Measurements from ENCODE around the gene BAG5.

BAG5 gene

DNA sequence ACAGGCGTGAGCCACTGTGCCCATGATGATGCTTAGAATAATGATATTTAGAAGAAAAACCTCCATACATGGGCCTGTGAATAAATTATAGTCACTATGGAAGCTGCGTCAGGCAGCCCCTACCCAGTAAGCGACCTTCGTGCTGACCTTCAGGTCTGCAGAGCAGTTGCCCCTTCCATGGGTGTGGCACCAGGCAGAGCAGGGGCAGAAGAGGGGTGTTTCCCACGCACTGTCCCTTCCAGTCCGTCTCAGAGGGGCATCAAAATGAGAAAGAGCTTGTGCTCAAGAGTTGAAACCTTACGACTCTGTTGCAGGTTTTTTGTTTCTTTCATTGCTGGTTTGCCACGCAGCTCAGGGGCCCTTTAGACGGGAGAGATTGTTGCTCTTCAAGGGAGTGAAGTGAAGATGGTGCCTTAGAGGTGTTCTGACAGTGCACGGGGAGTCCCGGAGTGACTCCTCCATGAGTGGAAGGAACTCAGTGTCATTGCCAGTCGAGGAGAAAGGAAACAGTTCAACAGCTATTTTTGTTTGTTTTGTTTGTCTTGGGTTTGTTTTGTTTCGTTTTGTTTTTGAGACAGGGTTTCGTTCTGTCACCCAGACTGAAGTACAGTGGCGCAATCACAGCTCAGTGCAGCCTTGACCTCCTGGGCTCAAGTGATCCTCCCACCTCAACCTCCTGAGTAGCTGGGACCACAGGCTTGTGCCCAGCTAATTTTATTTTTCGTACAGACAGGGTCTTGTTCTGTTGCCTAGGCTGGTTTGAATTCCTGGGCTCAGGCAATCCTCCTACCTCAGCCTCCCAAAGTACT, 53.7 kb downstream of the BAG5 start:
- no peak for FAIRE-seq
- no peak for TF ChIP-seq POLR2A (IDR thresholded peaks at IDR 0.05; ENCODE audit: low read depth, low read length)
- no peak for TF ChIP-seq POLR2AphosphoS5 (IDR thresholded peaks at IDR 0.05; ENCODE audit: low read depth, low read length)
- no peak for TF ChIP-seq TAF1 (IDR thresholded peaks at IDR 0.05; ENCODE audit: borderline replicate concordance, low read depth, low read length)

GRCh38 chr14:103507751-103508150, 54.7 kb downstream of the BAG5 start:
- DNase-seq (ENCODE audit: insufficient read length) (no peak), FAIRE-seq (no peak)
- TF ChIP-seq POLR2AphosphoS5 (IDR thresholded peaks at IDR 0.05; ENCODE audit: low read depth, low read length) (no peak), POLR2A (IDR thresholded peaks at IDR 0.05; ENCODE audit: low read depth, low read length) (no peak), TAF1 (IDR thresholded peaks at IDR 0.05; ENCODE audit: borderline replicate concordance, low read depth, low read length) (no peak)

More for the DNA sequence above, 53.7 kb downstream of the BAG5 start:
- no peak for DNase-seq (ENCODE audit: insufficient read length)
